Spleen (tissue), 11 donors: Measurements from ENCODE around the gene ZNF543. TPM values are rescaled to one million over a fixed set of nuclear protein-coding genes. Genes with fewer than 3 reads are reported as not detected.

Source experiments
- DNase-seq: peaks from one replicate; pipeline ENCODE4 v3.0.0-alpha.2; 2020
- H3K27ac ChIP-seq, 8 donors: fragments of 200-600 bp; sonication (generic) in 7 of 8; 1 replicate in 4 of 8; 2 replicates in 4 of 8; pipeline versions ENCODE4 v1.5.0 to v1.8.0; 2016 to 2021; ENCODE audit warnings: inconsistent platforms in 4 of 8, mild to moderate bottlenecking in 4 of 8, moderate library complexity in 1 of 8
- H3K27me3 ChIP-seq, 7 donors: fragments of 200-600 bp; sonication (generic) in 6 of 7; replicated peaks in 1 of 7; 1 replicate in 4 of 7; 2 replicates in 3 of 7; pipeline versions ENCODE4 v1.5.0 to v1.8.0; 2016 to 2021; ENCODE audit warnings: inconsistent platforms in 3 of 7, mild to moderate bottlenecking in 1 of 7
- H3K36me3 ChIP-seq, 6 donors: fragments of 200-600 bp; sonication (generic) in 5 of 6; 1 replicate in 4 of 6; 2 replicates in 2 of 6; pipeline versions ENCODE4 v1.5.0 to v1.8.0; 2016 to 2021; ENCODE audit warnings: inconsistent platforms in 2 of 6
- H3K4me1 ChIP-seq, 6 donors: fragments of 200-600 bp; sonication (generic) in 5 of 6; 1 replicate in 3 of 6; 2 replicates in 3 of 6; pipeline versions ENCODE4 v1.5.0 to v1.8.0; 2016 to 2021; ENCODE audit warnings: inconsistent platforms in 3 of 6
- H3K4me3 ChIP-seq, 8 donors: fragments of 200-600 bp; sonication (generic) in 7 of 8; 1 replicate in 4 of 8; 2 replicates in 4 of 8; pipeline versions ENCODE4 v1.5.0 to v1.8.0; 2016 to 2021; ENCODE audit warnings: inconsistent platforms in 4 of 8, mild to moderate bottlenecking in 4 of 8, moderate library complexity in 2 of 8
- H3K9me3 ChIP-seq, 8 donors: fragments of 200-600 bp; sonication (generic) in 7 of 8; 1 replicate in 4 of 8; 2 replicates in 4 of 8; pipeline versions ENCODE4 v1.5.0 to v1.8.0; 2016 to 2021; ENCODE audit warnings: inconsistent platforms in 4 of 8
- CTCF ChIP-seq, 11 experiments: fragments of 200-600 bp in 7 of 11; fragments of 450-650 bp in 4 of 11; sonication (generic) in 4 of 11; IDR thresholded peaks in 8 of 11; conservative IDR thresholded peaks in 3 of 11; 1 replicate in 7 of 11; 2 replicates in 4 of 11; pipeline versions ENCODE4 v1.4.0 to v1.8.0; 2016 to 2021; ENCODE audit warnings: antibody characterized with exemption in 11 of 11, inconsistent platforms in 4 of 11, mild to moderate bottlenecking in 1 of 11
- POLR2A ChIP-seq, 3 donors: fragments of 450-650 bp; IDR thresholded peaks; one replicate each; pipeline ENCODE4 v1.5.1; 2017; ENCODE audit warnings: antibody characterized with exemption in 3 of 3, mild to moderate bottlenecking in 1 of 3
- POLR2AphosphoS5 ChIP-seq, 3 donors: sonication (generic); formaldehyde crosslinking; IDR thresholded peaks; one replicate each; pipeline ENCODE4 v1.5.1; 2017; ENCODE audit warnings: antibody characterized with exemption in 3 of 3
- WGBS, 5 donors: extraction: QIAGEN DNeasy Blood & Tissue Kit in 3 of 5; methylation state at CpG; one replicate each; pipeline versions ENCODE4 v1.1.5 to v1.1.7; 2013 to 2018; 5-methylcytosine and 5-hydroxymethylcytosine counted together
- intact Hi-C: fragments of 100-400 bp; cut with DNase I; formaldehyde crosslinking; loops from one replicate; pipeline ENCODE4 v1.15.0; 2023; ENCODE audit warnings: low total_unique reads
- polyA plus RNA-seq, 3 donors: library from polyadenylated mRNA; stranded (reverse); fragments of 200-250 nt; gene quantifications; one replicate each; pipeline ENCODE4 v1.2.1, GENCODE V29; 2013
- total RNA-seq, 7 donors: library from RNA; depleted of rRNA in 3 of 7; stranded (reverse); fragments of >200 nt in 3 of 7; fragmentation: NEBNext Ultra II Directional in 4 of 7; extraction: Animal tissue kit (Norgen Biotek cat#: 25700) in 4 of 7; gene quantifications; one replicate each; pipeline versions ENCODE4 v1.1.0 to v1.2.1, GENCODE V29; 2016 to 2021
- donor health status: healthy with polysubstance abuse.
- donor health status: DM: no; HTN: no; CAD: no; lungs with moderate emphysema.
- donor health status: DM: no; HTN: no; CAD: no.
- donor health status: Bipolar disorder and iron deficiency.
- donor health status: healthy.
- donor health status: DM: no; HTN: no; CAD: no.
- donor health status: DM: yes; HTN: yes; CAD: no.

Gene ZNF543
- total and polyA plus RNA-seq, 10 donors, result 1.6 to 16.9 (median 12.1) TPM

- peaks cover 11 to 80% (median 65%) of the 10 kb centered on the region in 6 donors for H3K36me3 ChIP-seq
- H3K9me3 ChIP-seq, result peaks cover 13 to 87% (median 74%) of the 10 kb centered on the region in 8 donors
- H3K4me3 ChIP-seq, result no peak overlapping the region
- 92 to 97% (median 96%) methylated on average over 6 of the region's 6 CpGs for WGBS, 5 donors
- H3K27me3 ChIP-seq, result no peaks in the 10 kb centered on the region
- intact Hi-C loops, result no loop called here
- H3K27ac ChIP-seq, result no peak overlapping the region
- DNase-seq, result no peak
- H3K4me1 ChIP-seq, result no peaks in the 10 kb centered on the region
- TF ChIP-seq POLR2AphosphoS5 (IDR thresholded peaks at IDR 0.05), result no peak
- no peak for TF ChIP-seq CTCF (IDR thresholded peaks at IDR 0.05 in 8 of 11, conservative IDR thresholded peaks at IDR 0.05 in 3 of 11)
- TF ChIP-seq POLR2A (IDR thresholded peaks at IDR 0.05), result no peak
These were observed 55.9 kb downstream of the ZNF543 start for GRCh38 chr19:57376151-57376550.

GRCh38 chr19:57377498-57378146 lies 57.4 kb downstream of the ZNF543 start:
- H3K4me3 ChIP-seq, result no peak overlapping the region
- H3K27ac ChIP-seq, result no peak overlapping the region
- no peak for TF ChIP-seq CTCF (IDR thresholded peaks at IDR 0.05 in 8 of 11, conservative IDR thresholded peaks at IDR 0.05 in 3 of 11)
- no peak for TF ChIP-seq POLR2AphosphoS5 (IDR thresholded peaks at IDR 0.05)
- TF ChIP-seq POLR2A (IDR thresholded peaks at IDR 0.05), result no peak
- H3K27me3 ChIP-seq, result no peaks in the 10 kb centered on the region
- intact Hi-C loops, result no loop called here
- peaks cover 11 to 66% (median 52%) of the 10 kb centered on the region in 6 donors for H3K36me3 ChIP-seq
- no peak for DNase-seq
- H3K9me3 ChIP-seq, result peaks cover 13 to 92% (median 75%) of the 10 kb centered on the region in 8 donors
- H3K4me1 ChIP-seq, result no peaks in the 10 kb centered on the region
- 96 to 98% (median 96%) methylated on average over 3 of the region's 3 CpGs for WGBS, 5 donors

Other genes starting within 250 kb of the ZNF543 start
- gene USP29, start 200.5 kb upstream of the ZNF543 start, total RNA-seq, result not detected
- gene USP29, start 200.5 kb upstream of the ZNF543 start, polyA plus RNA-seq, result not detected
- gene ZIM3, start 175.3 kb upstream of the ZNF543 start, total RNA-seq, result not detected
- not detected for gene ZIM3, start 175.3 kb upstream of the ZNF543 start, polyA plus RNA-seq
- gene DUXA, start 153.0 kb upstream of the ZNF543 start, total RNA-seq, result not detected
- not detected for gene DUXA, start 153.0 kb upstream of the ZNF543 start, polyA plus RNA-seq
- 10 to 100 TPM; 52.0 to 68.9 (median 58.9) TPM for gene ZNF264, start 129.0 kb upstream of the ZNF543 start, total RNA-seq
- 1 to 10 TPM; 3.8 to 6.8 (median 6.4) TPM for gene ZNF264, start 129.0 kb upstream of the ZNF543 start, polyA plus RNA-seq
- 1 to 10 TPM; 3.1 to 8.3 (median 4.8) TPM for gene AURKC, start 89.4 kb upstream of the ZNF543 start, total RNA-seq
- gene AURKC, start 89.4 kb upstream of the ZNF543 start, polyA plus RNA-seq, result 1 to 10 TPM; 4.1 to 5.5 (median 4.4) TPM
- 10 to 100 TPM; 16.7 to 27.7 (median 18.1) TPM for gene ZNF805, start 79.8 kb upstream of the ZNF543 start, total RNA-seq
- 1 to 10 TPM in 1 of 3 donors, under 1 TPM in 2; 0.22 to 1.1 (median 0.88) TPM for gene ZNF805, start 79.8 kb upstream of the ZNF543 start, polyA plus RNA-seq
- 10 to 100 TPM; 60.8 to 84.7 (median 68.1) TPM for gene ZNF460, start 40.0 kb upstream of the ZNF543 start, total RNA-seq
- gene ZNF460, start 40.0 kb upstream of the ZNF543 start, polyA plus RNA-seq, result 1 to 10 TPM in 1 of 3 donors, under 1 TPM in 2; 0.24 to 2.1 (median 0.33) TPM
- gene ZNF304, start 30.8 kb downstream of the ZNF543 start, total RNA-seq, result 10 to 100 TPM in 6 of 7 donors, 1 to 10 TPM in 1; 9.8 to 16.7 (median 13.3) TPM
- 1 to 10 TPM; 2.9 to 3.9 (median 3.6) TPM for gene ZNF304, start 30.8 kb downstream of the ZNF543 start, polyA plus RNA-seq
- gene TRAPPC2B, start 43.1 kb downstream of the ZNF543 start, total RNA-seq, result 10 to 100 TPM in 4 of 7 donors, 1 to 10 TPM in 3; 7.7 to 36.6 (median 18.0) TPM
- 10 to 100 TPM; 20.2 to 24.0 (median 23.6) TPM for gene TRAPPC2B, start 43.1 kb downstream of the ZNF543 start, polyA plus RNA-seq
- 1 to 10 TPM; 3.3 to 8.8 (median 5.4) TPM for gene ZNF547, start 43.1 kb downstream of the ZNF543 start, total RNA-seq
- gene ZNF547, start 43.1 kb downstream of the ZNF543 start, polyA plus RNA-seq, result 1 to 10 TPM; 2.3 to 3.5 (median 3.5) TPM
- 10 to 100 TPM; 21.2 to 48.2 (median 34.6) TPM for gene ZNF548, start 69.4 kb downstream of the ZNF543 start, total RNA-seq
- 10 to 100 TPM; 12.4 to 14.2 (median 12.5) TPM for gene ZNF548, start 69.4 kb downstream of the ZNF543 start, polyA plus RNA-seq
- gene ZNF17, start 90.7 kb downstream of the ZNF543 start, total RNA-seq, result 10 to 100 TPM; 13.4 to 23.0 (median 18.8) TPM
- 1 to 10 TPM; 1.8 to 3.5 (median 2.6) TPM for gene ZNF17, start 90.7 kb downstream of the ZNF543 start, polyA plus RNA-seq
- 10 to 100 TPM in 4 of 7 donors, 1 to 10 TPM in 3; 7.3 to 15.4 (median 10.8) TPM for gene ZNF749, start 114.9 kb downstream of the ZNF543 start, total RNA-seq
- gene ZNF749, start 114.9 kb downstream of the ZNF543 start, polyA plus RNA-seq, result 1 to 10 TPM; 2.7 to 9.4 (median 5.4) TPM
- 1 to 10 TPM in 5 of 7 donors, under 1 TPM in 2; 0.82 to 2.0 (median 1.4) TPM for gene VN1R1, start 136.7 kb downstream of the ZNF543 start, total RNA-seq
- under 1 TPM; 0.26 to 0.30 (median 0.30) TPM for gene VN1R1, start 136.7 kb downstream of the ZNF543 start, polyA plus RNA-seq
- 10 to 100 TPM; 10.9 to 33.7 (median 19.9) TPM for gene ZNF772, start 157.1 kb downstream of the ZNF543 start, total RNA-seq
- 1 to 10 TPM; 1.4 to 3.3 (median 2.7) TPM for gene ZNF772, start 157.1 kb downstream of the ZNF543 start, polyA plus RNA-seq
- gene ZNF419, start 167.3 kb downstream of the ZNF543 start, total RNA-seq, result 10 to 100 TPM in 6 of 7 donors, 1 to 10 TPM in 1; 8.8 to 20.4 (median 15.6) TPM
- gene ZNF419, start 167.3 kb downstream of the ZNF543 start, polyA plus RNA-seq, result 1 to 10 TPM; 5.9 to 8.7 (median 8.3) TPM
- 10 to 100 TPM; 10.5 to 25.2 (median 17.5) TPM for gene ZNF773, start 179.5 kb downstream of the ZNF543 start, total RNA-seq
- gene ZNF773, start 179.5 kb downstream of the ZNF543 start, polyA plus RNA-seq, result 1 to 10 TPM; 3.0 to 5.7 (median 3.9) TPM
- 10 to 100 TPM in 4 of 7 donors, 1 to 10 TPM in 3; 8.5 to 13.0 (median 10.8) TPM for gene ZNF549, start 206.9 kb downstream of the ZNF543 start, total RNA-seq
- gene ZNF549, start 206.9 kb downstream of the ZNF543 start, polyA plus RNA-seq, result 1 to 10 TPM; 2.6 to 3.9 (median 2.8) TPM
- gene ZNF550, start 239.4 kb downstream of the ZNF543 start, total RNA-seq, result 10 to 100 TPM; 10.5 to 39.5 (median 13.3) TPM
- 1 to 10 TPM; 5.4 to 6.4 (median 5.4) TPM for gene ZNF550, start 239.4 kb downstream of the ZNF543 start, polyA plus RNA-seq